C4-2B (cell line): ENCODE data around the gene OCIAD1.
"Not testable (repeated sequence)": the region's sequence is repeated elsewhere in the genome, so short reads cannot be mapped to it uniquely, and the experiment has no call there.

ENCODE experiments used
- H3K27ac ChIP-seq: fragments of 450-650 bp; 2 replicates; pipeline ENCODE4 v1.5.1; 2017
- ZFX ChIP-seq: fragments of 450-650 bp; IDR thresholded peaks from 2 replicates; pipeline ENCODE4 v1.6.1; 2017
- TF ChIP-seq, protein P1 (sequence below): fragments of 450-650 bp; conservative IDR thresholded peaks from 2 replicates; pipeline ENCODE4 v1.5.1; 2017; ENCODE audit warnings: mild to moderate bottlenecking

Gene OCIAD1

DNA sequence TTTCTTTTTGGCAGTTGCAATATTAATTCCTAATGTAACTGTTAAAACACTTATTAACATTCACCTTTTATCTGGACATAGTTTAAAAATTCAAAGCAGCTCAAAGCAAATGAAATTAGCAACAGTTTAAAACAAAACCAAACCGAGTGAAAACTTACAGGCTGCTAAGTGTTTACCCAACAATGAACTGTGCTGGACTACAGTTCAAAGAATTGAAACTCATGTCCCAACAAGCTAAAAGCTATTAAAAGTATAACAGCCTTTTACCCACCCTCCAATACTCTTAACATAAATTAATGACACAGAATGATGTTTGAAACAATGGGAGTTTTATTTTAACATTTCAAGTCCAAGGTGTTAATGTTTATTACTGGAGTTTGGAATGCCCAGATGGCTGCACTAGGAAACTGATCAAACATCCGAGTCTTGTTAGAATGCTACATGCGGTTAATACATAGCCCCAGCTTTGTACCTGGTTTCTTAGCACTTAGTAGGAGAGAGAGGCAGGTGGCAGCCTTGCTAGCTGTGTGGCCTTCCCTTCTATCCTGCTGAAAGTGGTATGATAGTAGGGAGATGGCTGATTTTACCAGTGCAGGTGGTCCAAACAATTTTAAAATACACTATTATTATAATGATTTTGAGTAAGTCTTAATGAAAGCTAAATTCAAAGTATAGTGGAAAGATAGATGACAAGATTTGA is 29.7 kb upstream of the OCIAD1 start:
- no peak for TF ChIP-seq ZFX
- TF ChIP-seq, protein P1, sequence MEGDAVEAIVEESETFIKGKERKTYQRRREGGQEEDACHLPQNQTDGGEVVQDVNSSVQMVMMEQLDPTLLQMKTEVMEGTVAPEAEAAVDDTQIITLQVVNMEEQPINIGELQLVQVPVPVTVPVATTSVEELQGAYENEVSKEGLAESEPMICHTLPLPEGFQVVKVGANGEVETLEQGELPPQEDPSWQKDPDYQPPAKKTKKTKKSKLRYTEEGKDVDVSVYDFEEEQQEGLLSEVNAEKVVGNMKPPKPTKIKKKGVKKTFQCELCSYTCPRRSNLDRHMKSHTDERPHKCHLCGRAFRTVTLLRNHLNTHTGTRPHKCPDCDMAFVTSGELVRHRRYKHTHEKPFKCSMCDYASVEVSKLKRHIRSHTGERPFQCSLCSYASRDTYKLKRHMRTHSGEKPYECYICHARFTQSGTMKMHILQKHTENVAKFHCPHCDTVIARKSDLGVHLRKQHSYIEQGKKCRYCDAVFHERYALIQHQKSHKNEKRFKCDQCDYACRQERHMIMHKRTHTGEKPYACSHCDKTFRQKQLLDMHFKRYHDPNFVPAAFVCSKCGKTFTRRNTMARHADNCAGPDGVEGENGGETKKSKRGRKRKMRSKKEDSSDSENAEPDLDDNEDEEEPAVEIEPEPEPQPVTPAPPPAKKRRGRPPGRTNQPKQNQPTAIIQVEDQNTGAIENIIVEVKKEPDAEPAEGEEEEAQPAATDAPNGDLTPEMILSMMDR: no peak
- H3K27ac ChIP-seq: no peak overlapping the region

DNA sequence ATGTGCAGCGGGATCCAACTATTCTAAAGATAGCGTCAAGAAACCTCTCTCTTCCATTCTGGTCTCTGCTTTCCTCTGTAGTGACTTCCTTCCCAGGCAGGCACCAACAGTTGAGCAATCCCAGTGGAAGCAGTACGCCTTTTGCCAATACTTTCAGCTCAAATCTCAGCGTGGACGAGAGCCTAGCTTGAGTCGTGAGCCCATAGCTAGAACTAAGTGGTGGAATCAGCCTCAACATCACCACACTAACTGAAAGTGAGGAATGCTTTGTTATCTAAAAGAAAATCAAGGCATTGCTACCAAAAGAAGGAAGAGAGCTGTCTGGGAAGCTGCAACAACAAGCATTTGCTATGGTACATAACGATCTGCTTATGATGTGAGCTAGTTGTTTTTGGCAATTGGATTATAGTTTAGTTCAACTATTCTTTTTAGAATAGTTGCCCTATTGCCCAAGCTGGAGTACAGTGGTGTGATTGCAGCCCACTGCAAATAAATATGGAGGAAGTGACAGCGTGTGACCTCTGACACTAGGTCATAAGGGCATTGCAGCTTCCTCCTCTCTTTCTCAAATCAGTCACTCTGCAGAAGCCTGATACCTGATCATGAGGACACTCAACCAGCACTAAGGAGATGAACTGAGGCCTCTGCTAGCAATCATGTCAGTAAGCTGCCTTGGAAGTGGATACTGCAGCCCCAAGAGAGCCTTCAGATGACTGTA is 26.1 kb upstream of the OCIAD1 start:
- no peak overlapping the region for H3K27ac ChIP-seq
- no peak for TF ChIP-seq ZFX
- TF ChIP-seq, protein P1: no peak

DNA sequence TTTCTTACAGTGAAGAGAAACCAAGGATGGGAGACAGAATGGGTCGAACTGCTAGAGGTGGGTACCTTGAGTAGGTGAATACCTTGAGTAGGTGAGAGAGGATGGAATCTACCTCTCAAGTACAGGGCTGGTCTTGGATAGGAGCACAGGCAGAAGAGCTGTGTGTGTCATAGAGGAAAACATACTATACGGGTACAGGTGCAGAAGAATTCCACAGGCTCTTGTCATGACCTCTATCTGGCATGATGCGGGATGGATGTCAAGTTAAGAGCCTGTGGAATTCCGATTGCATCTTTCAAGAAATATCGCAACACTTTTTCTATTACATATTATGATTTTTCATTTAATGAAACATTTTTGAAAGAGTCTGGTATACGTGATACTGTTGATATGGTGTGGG is 18.0 kb upstream of the OCIAD1 start:
- no peak for TF ChIP-seq ZFX
- TF ChIP-seq, protein P1: no peak
- no peak overlapping the region for H3K27ac ChIP-seq

DNA sequence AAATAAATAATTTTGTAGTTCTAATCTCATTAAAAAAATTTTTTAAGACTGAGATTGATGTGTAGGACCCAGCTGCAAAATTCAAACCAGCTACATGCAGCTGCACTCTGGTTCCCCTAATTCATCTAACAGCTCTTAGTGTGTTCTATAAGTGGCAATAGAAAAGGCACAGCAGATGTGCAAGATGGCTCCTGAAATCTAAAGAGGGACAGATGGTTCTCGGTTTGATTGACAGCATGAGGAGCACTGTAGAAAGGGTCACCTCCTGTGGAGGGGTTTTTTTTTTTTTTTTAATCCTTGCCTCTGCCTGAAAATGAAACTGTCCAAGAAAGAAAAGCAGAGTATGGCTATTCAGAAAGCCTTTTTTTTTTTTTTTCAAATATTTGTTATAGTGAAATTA is 16.9 kb upstream of the OCIAD1 start:
- no peak for TF ChIP-seq ZFX
- TF ChIP-seq, protein P1: no peak
- no peak overlapping the region for H3K27ac ChIP-seq

DNA sequence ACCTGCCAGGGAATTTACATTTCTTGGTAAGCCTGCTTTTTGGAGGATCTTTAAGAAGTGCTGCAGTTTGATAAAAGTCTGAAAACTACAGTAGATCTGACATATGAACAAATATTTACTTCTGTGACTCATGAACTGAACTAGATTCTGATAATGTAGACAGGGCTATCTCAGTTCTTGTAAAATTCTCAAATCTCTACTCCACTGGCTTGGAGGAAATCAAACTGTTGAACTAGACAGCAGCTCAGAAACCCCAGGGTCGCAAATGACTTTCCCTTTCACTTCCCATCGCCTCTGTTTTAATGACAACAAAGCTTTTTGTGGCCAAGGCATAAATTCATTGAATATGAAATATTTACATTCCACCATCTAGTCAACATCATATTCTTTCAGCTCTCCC is 15.4 kb upstream of the OCIAD1 start:
- no peak overlapping the region for H3K27ac ChIP-seq
- no peak for TF ChIP-seq ZFX
- TF ChIP-seq, protein P1: no peak

DNA sequence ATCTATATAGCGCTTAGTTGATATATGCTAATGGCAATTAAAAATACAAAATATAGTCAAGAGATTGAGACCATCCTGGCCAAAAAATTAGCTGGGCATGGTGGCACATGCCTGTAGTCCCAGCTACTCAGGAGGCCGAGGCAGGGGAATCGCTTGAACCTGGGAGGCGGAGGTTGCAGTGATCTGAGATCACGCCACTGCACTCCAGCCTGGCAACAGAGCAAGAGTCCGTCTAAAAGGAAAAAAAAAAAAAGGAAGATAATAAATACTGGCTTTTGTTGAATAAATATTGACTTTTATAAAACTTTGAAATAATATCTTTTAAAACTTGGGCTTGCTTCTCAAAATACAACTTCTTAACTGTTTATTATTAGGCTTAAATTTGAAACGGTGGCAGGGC is 14.6 kb upstream of the OCIAD1 start:
- H3K27ac ChIP-seq: not testable (repeated sequence)

DNA sequence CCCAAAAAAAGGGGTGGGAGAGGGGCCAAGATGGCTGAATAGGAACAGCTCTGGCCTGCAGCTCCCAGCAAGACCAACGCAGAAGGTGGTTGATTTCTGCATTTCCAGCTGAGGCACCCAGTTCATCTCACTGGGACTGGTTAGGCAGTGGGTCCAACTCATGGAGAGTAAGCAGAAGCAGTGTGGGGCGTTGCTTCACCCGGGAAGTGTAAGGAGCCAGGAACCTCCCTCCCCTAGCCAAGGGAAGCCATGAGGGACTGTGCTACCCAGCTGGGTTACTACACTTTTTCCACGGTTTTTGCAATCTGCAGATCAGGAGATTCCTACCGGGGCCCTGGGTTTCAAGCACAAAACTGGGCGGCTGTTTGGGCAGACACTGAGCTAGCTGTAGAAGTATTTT is 13.9 kb upstream of the OCIAD1 start:
- TF ChIP-seq ZFX: no peak
- TF ChIP-seq, protein P1: no peak
- H3K27ac ChIP-seq: no peak overlapping the region

DNA sequence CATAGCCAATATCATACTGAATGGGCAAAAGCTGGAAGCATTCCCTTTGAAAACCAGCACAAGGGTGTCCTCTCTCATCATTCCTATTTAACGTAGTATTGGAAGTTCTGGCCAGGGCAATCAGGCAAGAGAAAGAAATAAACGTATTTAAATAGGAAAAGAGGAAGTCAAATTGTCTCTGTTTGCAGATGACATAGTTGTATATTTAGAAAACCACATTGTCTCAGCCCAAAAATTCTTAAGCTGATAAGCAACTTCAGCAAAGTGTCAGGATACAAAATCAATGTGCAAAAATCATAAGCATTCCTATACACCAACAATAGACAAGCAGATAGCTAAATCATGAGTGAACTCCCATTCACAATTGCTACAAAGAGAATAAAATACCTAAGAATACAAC is 9.5 kb upstream of the OCIAD1 start:
- not testable (repeated sequence) for H3K27ac ChIP-seq
